Vagina (tissue), 2 donors: ENCODE measurements around the gene NPIPA2.
"Not testable (repeated sequence)": the region's sequence is repeated elsewhere in the genome, so short reads cannot be mapped to it uniquely, and the experiment has no call there.

Experiments
- CTCF ChIP-seq, 3 experiments: fragments of 450-650 bp in 2 of 3; fragments of 200-600 bp in 1 of 3; sonication (generic) in 1 of 3; IDR thresholded peaks; one replicate each; pipeline ENCODE4 v1.5.1; 2017 to 2019; ENCODE audit warnings: antibody characterized with exemption in 3 of 3, mild to moderate bottlenecking in 2 of 3, moderate library complexity in 2 of 3
- POLR2A ChIP-seq, 2 donors: fragments of 450-650 bp; IDR thresholded peaks; one replicate each; pipeline ENCODE4 v1.6.1; 2017; ENCODE audit warnings: antibody characterized with exemption in 2 of 2, mild to moderate bottlenecking in 2 of 2, moderate library complexity in 2 of 2
- POLR2AphosphoS5 ChIP-seq, 2 donors: sonication (generic); formaldehyde crosslinking; IDR thresholded peaks; one replicate each; pipeline ENCODE4 v1.9.0; 2017; ENCODE audit warnings: antibody characterized with exemption in 2 of 2, mild to moderate bottlenecking in 2 of 2, low read depth in 1 of 2; ENCODE audit not compliant: insufficient read depth in 1 of 2

GRCh38 chr16:14742273-14743128, at the start of gene NPIPA2:
- not testable (repeated sequence) for TF ChIP-seq CTCF (IDR thresholded peaks at IDR 0.05); POLR2AphosphoS5 (IDR thresholded peaks at IDR 0.05; ENCODE audit: insufficient read depth in 1 of 2, low read depth in 1 of 2); POLR2A (IDR thresholded peaks at IDR 0.05)
